SIG-M5 treated with dmso at 0.1 percent for 504 hours (cell line): ENCODE measurements around the gene UBXN2A.
"Not testable (repeated sequence)": the region's sequence is repeated elsewhere in the genome, so short reads cannot be mapped to it uniquely, and the experiment has no call there.

Experiments used
- DNase-seq: peaks from one replicate; lab custom pipeline; 2025; ENCODE audit not compliant: unreplicated experiment; lab: John Stamatoyannopoulos, UW

The UBXN2A gene

DNA sequence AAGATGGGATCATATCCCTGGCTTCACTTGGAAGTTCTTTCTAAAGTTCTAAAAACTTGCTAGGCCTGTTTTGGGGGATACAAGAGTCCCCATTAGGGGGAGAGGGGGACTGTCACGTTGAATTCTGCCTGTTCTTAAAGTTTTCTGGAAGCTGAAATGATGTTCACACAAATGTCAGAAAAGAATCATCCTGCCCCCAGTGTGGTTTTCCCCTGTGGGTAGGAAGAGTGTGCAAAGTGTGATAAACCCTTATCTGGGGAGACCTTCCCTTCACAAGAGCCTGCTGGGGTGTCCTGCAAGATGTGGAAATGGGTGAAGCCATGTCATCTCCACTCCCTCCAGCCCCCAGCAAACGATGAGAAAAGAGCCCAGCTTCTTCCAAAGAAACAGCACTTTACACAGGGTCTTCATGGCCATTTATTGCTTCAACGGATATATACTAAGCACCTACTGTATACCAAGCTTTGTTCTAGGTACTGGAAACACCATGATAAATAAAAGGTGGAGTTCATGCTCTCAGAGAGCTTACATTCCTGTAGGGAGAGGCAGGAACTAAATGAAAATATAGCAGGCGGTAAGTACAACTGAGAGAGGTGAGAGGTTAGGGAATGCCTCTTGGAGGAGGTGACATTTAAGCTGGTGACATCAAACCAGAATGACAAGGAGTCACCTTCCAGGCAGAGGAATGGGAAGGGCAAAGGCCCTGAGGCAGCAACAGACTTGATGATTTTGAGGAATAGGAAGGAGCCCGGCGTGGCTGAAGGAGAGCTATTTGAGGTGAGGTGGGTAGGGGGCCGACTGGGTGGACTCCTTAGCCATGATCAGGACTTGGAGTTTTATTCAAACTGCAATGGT, 71.2 kb downstream of the UBXN2A start:
- no peak for DNase-seq

DNA sequence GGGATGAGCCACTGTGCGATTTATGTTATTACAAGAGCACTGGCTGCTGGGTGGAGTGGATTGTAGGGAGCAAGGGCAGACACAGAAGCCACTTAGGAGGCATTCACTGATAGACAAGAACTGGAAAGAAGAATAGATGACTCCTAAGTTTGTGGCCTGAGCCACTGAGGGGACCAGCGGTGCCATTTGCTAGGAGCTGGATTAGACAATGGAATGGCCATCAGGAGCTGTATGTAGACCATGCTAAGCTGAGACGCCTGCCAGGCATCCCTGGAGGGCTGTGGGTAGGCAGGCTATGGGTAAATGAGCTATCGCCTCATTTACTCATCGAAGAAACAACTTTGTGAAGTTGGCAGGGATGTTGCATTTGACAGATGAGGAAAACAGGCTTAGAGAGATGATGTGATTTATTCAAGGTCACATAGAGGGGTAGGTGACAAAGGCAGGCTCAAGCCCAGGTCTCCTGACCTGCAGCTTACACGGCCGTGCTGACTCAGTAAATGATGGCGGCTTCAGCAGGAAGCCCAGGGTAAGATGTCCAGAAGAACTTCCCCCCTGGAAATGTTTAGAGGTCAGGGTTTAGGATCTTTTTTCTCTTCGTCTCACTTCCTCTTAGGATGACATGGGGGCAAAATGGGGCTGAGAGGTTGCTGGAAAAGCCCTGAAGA, 72.4 kb downstream of the UBXN2A start:
- DNase-seq, result no peak

GRCh38 chr2:24014902-24015301, 74.6 kb downstream of the UBXN2A start:
- DNase-seq, result not testable (repeated sequence)

DNA sequence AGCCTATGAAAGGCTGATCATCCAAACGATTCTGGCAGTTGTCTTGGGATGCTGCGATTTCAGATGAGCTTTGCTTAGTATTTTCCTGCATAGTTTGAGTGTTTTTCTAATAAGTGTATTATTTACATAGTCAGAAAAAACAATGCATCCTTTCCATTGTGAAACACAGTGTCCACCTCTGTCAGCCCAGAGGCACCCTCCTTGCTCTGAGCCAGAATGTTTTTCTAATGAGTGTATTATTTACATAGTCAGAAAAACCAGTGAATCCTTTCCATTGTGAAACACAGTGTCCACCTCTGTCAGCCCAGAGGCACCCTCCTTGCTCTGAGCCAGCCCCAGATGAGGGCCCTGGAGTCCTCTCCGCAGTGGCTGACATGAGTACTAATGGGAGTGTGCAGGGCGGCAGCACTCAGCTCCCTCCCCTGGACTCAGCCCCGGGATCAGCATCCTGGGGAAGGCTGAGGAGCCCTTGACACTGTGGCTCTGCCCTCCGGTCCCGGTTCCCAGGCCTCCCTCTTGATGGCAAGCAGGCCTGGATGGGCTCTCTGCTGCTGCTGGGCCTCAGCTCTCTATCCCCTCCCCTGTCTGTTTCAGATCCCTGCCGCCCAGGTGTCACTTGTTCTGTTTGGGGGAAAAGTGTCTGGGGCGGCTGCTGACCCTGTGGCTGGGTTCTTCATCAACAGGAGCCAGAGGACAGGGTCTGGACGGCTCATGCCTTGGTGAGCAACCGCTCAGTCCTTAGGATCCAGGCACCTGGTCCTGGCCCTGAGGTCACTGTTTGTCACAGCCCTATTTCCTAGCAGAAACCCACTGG, 75.5 kb downstream of the UBXN2A start:
- peak; percentile 22 for DNase-seq

DNA sequence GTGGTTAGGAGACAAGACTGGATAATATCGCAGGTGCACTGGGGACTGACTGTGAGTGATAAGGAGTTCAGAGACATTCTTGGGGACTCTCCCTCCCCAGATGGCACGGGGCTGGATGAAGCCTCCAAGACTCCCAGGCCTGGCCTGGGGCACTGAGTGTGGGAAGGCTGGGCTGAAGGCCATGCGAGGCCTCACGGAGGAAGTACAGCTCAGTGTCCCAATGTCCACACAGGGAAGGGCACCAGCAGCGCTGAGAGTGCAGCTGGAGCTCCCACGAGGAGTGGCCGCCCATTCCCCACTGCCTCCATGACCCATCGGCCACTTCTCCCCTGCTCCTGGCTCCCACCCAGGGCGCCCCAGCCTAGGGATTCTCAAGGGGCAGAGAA, 76.1 kb downstream of the UBXN2A start:
- DNase-seq, result no peak

- DNase-seq, result no peak
Observed at GRCh38 chr2:24016853-24017703, 76.8 kb downstream of the UBXN2A start.

DNA sequence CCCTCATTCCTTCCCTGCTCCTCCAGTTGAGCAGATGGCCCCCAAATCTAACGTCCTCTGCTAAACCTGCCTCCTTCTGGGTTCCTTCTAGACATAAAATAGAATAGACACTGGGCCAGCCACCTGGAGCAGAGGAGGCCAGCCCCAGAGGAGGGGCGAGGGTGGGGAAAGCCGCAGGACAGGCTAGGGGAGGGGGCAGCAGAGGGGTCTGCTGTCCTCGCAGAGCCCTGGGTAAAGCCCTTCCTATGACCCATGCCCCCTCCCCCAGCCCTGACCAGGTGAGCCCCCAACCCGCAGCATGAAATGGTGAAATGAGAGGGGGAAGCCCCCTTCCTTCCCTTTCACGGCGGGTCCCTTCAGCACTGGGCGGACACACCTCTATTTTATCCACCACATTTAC, 77.4 kb downstream of the UBXN2A start:
- DNase-seq, result no peak

DNA sequence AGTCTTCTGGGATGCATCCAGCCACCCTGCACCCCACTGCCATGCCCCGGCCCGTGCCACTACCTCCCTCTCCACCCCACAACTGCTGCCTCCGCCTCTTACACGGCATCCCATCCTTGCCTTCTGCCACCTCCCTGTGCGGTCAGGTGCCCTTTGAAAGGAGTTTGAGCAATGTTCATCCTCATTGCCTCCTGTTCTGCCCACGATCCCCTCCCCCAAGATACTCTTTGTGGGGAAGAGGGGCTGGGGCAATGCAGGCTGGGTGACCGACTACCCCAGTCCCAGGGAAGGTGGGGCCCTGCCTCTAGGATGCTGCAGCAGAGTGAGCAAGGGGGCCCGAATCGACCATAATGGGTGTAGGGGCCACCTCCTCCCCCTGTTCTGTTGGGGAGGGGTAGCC, 78.0 kb downstream of the UBXN2A start:
- no peak for DNase-seq

GRCh38 chr2:24019729-24020128, 79.5 kb downstream of the UBXN2A start:
- DNase-seq, result no peak

GRCh38 chr2:24020244-24020643, 80.0 kb downstream of the UBXN2A start:
- DNase-seq, result no peak

DNA sequence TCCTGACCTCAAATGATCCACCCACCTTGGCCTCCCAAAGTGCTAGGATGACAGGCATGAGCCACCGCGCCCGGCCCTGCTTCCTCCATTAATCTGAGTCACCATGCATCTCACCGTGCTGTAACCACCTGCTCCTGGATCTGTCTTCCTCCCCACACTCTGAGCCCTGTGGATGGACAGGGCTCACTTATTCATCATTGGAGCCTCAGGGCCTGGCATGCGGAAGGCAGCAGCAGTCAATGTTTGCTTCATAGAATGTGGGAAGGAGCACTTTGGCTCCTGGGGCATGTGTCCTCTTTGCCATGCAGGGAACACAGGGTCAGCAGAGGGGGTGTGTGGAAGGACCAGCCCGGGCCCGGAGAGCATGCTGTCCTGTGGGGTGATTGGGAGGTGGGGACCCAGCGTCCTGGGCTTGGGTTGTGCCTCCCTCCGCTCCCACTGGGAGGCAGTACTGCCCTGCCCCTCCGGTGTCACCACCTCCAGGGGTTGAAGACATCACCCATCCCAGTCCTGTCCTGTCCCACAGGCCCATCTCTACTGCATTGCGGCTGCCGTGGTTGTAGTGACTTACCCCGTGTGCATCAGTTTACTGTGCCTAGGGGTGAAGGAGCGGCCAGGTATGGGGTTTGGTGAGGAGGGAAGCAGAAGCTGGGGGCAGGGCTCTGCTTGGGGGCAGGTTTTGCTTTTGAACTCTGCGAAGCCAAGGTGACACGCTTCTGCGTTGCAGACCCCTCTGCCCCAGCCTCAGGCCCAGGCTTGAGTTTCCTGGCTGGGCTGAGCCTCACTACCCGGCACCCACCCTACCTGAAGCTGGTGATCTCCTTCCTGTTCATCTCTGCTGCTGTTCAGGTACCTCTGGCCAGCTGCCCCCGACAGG, 81.1 kb downstream of the UBXN2A start:
- no peak for DNase-seq

DNA sequence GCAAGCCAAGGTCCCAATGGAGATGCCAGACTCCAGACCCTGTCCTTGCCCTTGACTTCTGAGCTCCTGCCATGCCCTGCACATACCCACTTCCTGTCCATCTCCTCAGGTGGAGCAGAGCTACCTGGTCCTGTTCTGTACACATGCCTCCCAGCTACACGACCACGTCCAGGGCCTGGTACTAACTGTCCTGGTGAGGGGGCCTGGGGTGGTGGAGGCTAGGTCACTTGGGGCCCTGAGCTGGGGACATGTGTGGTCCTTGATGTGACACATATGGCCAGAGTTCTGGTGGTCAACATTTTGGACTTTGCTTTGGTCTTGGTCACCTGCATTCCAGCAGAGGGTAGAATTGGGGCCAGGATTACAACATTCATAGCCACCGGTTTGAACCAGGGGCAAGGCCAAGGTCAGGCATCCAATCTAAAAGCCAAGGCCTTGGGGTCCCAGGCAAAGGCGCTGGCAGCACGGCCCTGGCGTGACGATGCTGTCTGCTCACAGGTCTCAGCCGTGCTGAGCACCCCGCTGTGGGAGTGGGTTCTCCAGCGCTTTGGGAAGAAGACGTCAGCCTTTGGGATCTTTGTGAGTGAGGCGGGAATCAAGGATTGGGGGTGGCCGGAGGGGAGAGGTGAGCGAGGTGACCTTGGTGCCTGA, 82.2 kb downstream of the UBXN2A start:
- DNase-seq, result no peak

DNA sequence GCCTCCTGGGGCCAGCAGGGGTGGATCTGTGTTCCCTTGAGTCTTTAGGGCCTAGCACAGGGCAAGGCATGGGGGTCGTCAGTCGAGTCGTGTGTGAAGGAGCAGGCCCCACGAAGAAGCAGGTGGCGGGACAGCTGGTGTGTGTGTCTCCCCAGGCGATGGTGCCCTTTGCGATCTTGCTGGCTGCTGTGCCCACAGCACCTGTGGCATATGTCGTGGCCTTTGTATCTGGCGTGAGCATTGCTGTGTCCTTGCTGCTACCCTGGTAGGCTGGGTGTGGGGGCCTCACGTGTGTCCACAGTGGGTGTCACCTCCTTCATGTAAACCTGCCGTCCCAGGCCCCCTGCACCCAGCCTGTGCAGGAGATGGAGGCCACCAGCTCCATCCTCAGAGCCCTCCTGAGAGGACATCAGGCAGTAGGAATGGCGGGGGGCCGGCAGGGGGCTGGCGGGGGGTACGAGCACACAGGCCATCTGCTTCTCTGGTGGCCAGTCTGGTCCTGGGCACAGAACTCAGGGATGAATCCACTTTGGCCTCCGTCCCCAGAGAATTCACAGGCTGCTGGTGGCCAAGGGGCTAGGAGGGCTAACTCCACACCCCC, 82.8 kb downstream of the UBXN2A start:
- no peak for DNase-seq

GRCh38 chr2:24024018-24024417, 83.8 kb downstream of the UBXN2A start:
- DNase-seq, result no peak

DNA sequence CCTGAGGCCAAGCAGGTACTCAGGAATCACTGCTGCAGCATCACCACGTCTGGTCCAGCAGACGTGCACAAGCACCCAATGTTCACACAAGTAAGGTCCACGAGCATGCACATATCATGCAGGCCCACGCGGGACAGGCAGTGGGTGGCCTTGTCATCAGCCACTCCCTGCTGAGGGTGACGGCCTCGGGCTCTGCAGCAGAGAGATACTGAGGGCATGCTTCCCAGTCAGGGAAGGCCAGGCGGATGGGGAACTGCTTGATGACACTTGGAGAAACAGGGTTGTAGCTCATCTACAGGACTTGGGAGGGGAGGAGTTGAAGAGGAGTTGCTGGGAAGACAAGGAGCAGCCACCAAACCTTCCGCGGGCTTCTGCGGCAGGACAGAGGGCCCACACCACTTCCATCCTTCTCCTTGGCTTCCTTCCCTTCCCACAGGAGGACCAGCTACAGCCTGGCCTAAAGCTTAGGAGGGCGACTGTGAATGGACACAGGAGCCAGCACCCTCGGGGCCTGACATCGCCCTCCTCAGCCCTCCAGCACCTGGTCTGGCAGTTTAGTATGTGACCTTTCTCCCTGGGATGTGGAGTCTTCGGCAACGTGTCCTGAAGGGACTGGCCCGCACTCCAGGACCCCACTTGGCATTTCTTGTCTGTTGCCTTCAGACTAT, 84.9 kb downstream of the UBXN2A start:
- DNase-seq, result no peak

GRCh38 chr2:24026233-24026632, 86.0 kb downstream of the UBXN2A start:
- no peak for DNase-seq

GRCh38 chr2:24038786-24039499, 98.7 kb downstream of the UBXN2A start:
- DNase-seq, result no peak

GRCh38 chr2:24040511-24040910, 100.2 kb downstream of the UBXN2A start:
- DNase-seq, result no peak
